GM15510 (cell line): ENCODE data around the gene WWC2.

Experiments used
- POLR2A ChIP-seq: IDR thresholded peaks from 3 replicates; pipeline ENCODE4 v1.6.1; 2011; ENCODE audit warnings: borderline replicate concordance; ENCODE audit not compliant: insufficient read length; ENCODE audit errors: extremely low read depth

Gene WWC2

GRCh38 chr4:183098723-183099536, at the start of gene WWC2:
TSS of gene WWC2 (plus strand) at chr4:183099257. CDS start at chr4:183099492, 235 bp downstream.
- no peak for TF ChIP-seq POLR2A

- TF ChIP-seq POLR2A = no peak
Observed at GRCh38 chr4:183053681-183054080, 45.4 kb upstream of the WWC2 start.

GRCh38 chr4:183057255-183057654, 41.8 kb upstream of the WWC2 start:
- no peak for TF ChIP-seq POLR2A

GRCh38 chr4:183059797-183060196, 39.3 kb upstream of the WWC2 start:
- TF ChIP-seq POLR2A = no peak

GRCh38 chr4:183068502-183068901, 30.6 kb upstream of the WWC2 start:
- no peak for TF ChIP-seq POLR2A

GRCh38 chr4:183071222-183071621, 27.8 kb upstream of the WWC2 start:
- TF ChIP-seq POLR2A = no peak

- TF ChIP-seq POLR2A = no peak
Observed at GRCh38 chr4:183072176-183072575, 26.9 kb upstream of the WWC2 start.

- no peak for TF ChIP-seq POLR2A
Observed at GRCh38 chr4:183073838-183074145, 25.3 kb upstream of the WWC2 start.

GRCh38 chr4:183074288-183074990, 24.6 kb upstream of the WWC2 start:
- no peak for TF ChIP-seq POLR2A

- TF ChIP-seq POLR2A = no peak
Observed at GRCh38 chr4:183078634-183079033, 20.4 kb upstream of the WWC2 start.

- no peak for TF ChIP-seq POLR2A
Observed at GRCh38 chr4:183080372-183081115, 18.5 kb upstream of the WWC2 start.

- no peak for TF ChIP-seq POLR2A
Observed at GRCh38 chr4:183081116-183081469, 18.0 kb upstream of the WWC2 start.

GRCh38 chr4:183082053-183082452, 17.0 kb upstream of the WWC2 start:
- TF ChIP-seq POLR2A = no peak

GRCh38 chr4:183094393-183095198, 4.5 kb upstream of the WWC2 start:
- TF ChIP-seq POLR2A = no peak

- TF ChIP-seq POLR2A = no peak
Observed at GRCh38 chr4:183095199-183095512, 3.9 kb upstream of the WWC2 start.
